Measurements from ENCODE around the gene KIF20A.
A peak's percentile ranks its signal among the peaks of the same experiment; 100 is the strongest.
"Not testable (repeated sequence)": the region's sequence is repeated elsewhere in the genome, so short reads cannot be mapped to it uniquely, and the experiment has no call there.

Gene KIF20A

GRCh38 chr5:138188626-138189025, 9.7 kb downstream of the KIF20A start:
- DNase-seq, result no peak

GRCh38 chr5:138192826-138193225, 13.9 kb downstream of the KIF20A start:
- no peak for DNase-seq

GRCh38 chr5:138193859-138194258, 14.9 kb downstream of the KIF20A start:
- DNase-seq, result not testable (repeated sequence)

GRCh38 chr5:138210985-138211384, 32.1 kb downstream of the KIF20A start:
- no peak for DNase-seq

GRCh38 chr5:138212828-138213160, 33.9 kb downstream of the KIF20A start:
- no peak for DNase-seq

- DNase-seq, result peak; percentile 98
These were observed 34.5 kb downstream of the KIF20A start, which contains the start of gene CDC23 for GRCh38 chr5:138213161-138214029. TSS of gene CDC23 (minus strand) at chr5:138213323. CDS start at chr5:138213312, 11 bp downstream.

- no peak for DNase-seq
These were observed 37.9 kb downstream of the KIF20A start for GRCh38 chr5:138216799-138217198.

- no peak for DNase-seq
These were observed 44.6 kb downstream of the KIF20A start for GRCh38 chr5:138223532-138223931.

- no peak for DNase-seq
These were observed 45.8 kb downstream of the KIF20A start for GRCh38 chr5:138224712-138225111.

- DNase-seq, result no peak
These were observed 48.0 kb downstream of the KIF20A start for GRCh38 chr5:138226910-138227309.

- DNase-seq, result no peak
These were observed 50.5 kb downstream of the KIF20A start for GRCh38 chr5:138229387-138229786.

GRCh38 chr5:138230261-138230660, 51.3 kb downstream of the KIF20A start:
- no peak for DNase-seq

- peak; percentile 17 for DNase-seq
These were observed 52.2 kb downstream of the KIF20A start for GRCh38 chr5:138230981-138231589.

- no peak for DNase-seq
These were observed 54.4 kb downstream of the KIF20A start for GRCh38 chr5:138233280-138233679.

- no peak for DNase-seq
These were observed 55.7 kb downstream of the KIF20A start for GRCh38 chr5:138234651-138235050.

Data from HCEC 1CT (cell line).